HepG2 (cell line): ENCODE measurements around the gene ITIH3. TPM values are rescaled to one million over a fixed set of nuclear protein-coding genes. Genes with fewer than 3 reads are reported as not detected.

Source experiments
- ATF7 ChIP-seq, 2 experiments: fragments of 450-650 bp in 1 of 2; sonication (generic) in 1 of 2; formaldehyde crosslinking in 1 of 2; IDR thresholded peaks; 2 replicates each; pipeline versions ENCODE4 v1.4.0 to v1.6.1; 2016 to 2020; ENCODE audit warnings: antibody characterized with exemption in 1 of 2, mild to moderate bottlenecking in 1 of 2, missing genetic modification reagents in 1 of 2
- DMAP1 ChIP-seq: IDR thresholded peaks from 2 replicates; pipeline ENCODE4 v1.6.1; 2016
- DPF2 ChIP-seq: sonication (generic); formaldehyde crosslinking; IDR thresholded peaks from 2 replicates; pipeline ENCODE4 v1.4.0; 2020; ENCODE audit warnings: mild to moderate bottlenecking, low read depth, missing genetic modification reagents, borderline replicate concordance
- DRAP1 ChIP-seq: IDR thresholded peaks from 2 replicates; pipeline ENCODE4 v1.6.1; 2016; ENCODE audit warnings: missing genetic modification reagents, missing compliant biosample characterization
- MAF1 ChIP-seq: sonication (generic); formaldehyde crosslinking; IDR thresholded peaks from 2 replicates; pipeline ENCODE4 v1.5.0; 2020; ENCODE audit warnings: missing genetic modification reagents, borderline replicate concordance
- NR2C2 ChIP-seq: sonication (generic); formaldehyde crosslinking; IDR thresholded peaks from 2 replicates; pipeline ENCODE4 v1.4.0; 2020; ENCODE audit warnings: missing genetic modification reagents, mild to moderate bottlenecking, moderate library complexity, borderline replicate concordance
- PHF20 ChIP-seq: sonication (generic); formaldehyde crosslinking; IDR thresholded peaks from 2 replicates; pipeline ENCODE4 v1.5.0; 2020; ENCODE audit warnings: mild to moderate bottlenecking, missing genetic modification reagents
- SKI ChIP-seq: fragments of 450-650 bp; IDR thresholded peaks from one replicate; pipeline ENCODE4 v1.6.1; 2018; ENCODE audit warnings: mild to moderate bottlenecking; ENCODE audit not compliant: partially characterized antibody
- ZFP36 ChIP-seq: fragments of 150-350 bp; IDR thresholded peaks from 2 replicates; pipeline ENCODE4 v1.6.1; 2018; ENCODE audit warnings: borderline replicate concordance, low read length, low read depth; ENCODE audit not compliant: partially characterized antibody
- ZGPAT ChIP-seq: IDR thresholded peaks from 2 replicates; pipeline ENCODE4 v1.6.1; 2016; ENCODE audit warnings: mild to moderate bottlenecking
- ZMAT5 ChIP-seq: sonication (generic); formaldehyde crosslinking; IDR thresholded peaks from 2 replicates; pipeline ENCODE4 v1.5.0; 2020; ENCODE audit warnings: mild to moderate bottlenecking, low read depth, missing genetic modification reagents, borderline replicate concordance
- ZMYM3 ChIP-seq: sonication (generic); formaldehyde crosslinking; IDR thresholded peaks from 2 replicates; pipeline ENCODE4 v1.5.1; 2020; ENCODE audit warnings: mild to moderate bottlenecking, missing genetic modification reagents
- ZNF256 ChIP-seq: sonication (generic); formaldehyde crosslinking; conservative IDR thresholded peaks from 2 replicates; pipeline ENCODE4 v1.4.0; 2020; ENCODE audit warnings: missing genetic modification reagents
- ZNF407 ChIP-seq: sonication (generic); formaldehyde crosslinking; IDR thresholded peaks from one replicate; pipeline ENCODE4 v1.5.1; 2020; ENCODE audit warnings: mild to moderate bottlenecking, missing genetic modification reagents; ENCODE audit errors: not compliant biosample characterization
- ZNF776 ChIP-seq: sonication (generic); formaldehyde crosslinking; IDR thresholded peaks from 2 replicates; pipeline ENCODE4 v1.4.0; 2020; ENCODE audit warnings: mild to moderate bottlenecking, missing genetic modification reagents
- ZNF792 ChIP-seq: IDR thresholded peaks from 2 replicates; pipeline ENCODE4 v1.6.1; 2016
- ZSCAN21 ChIP-seq: sonication (generic); formaldehyde crosslinking; IDR thresholded peaks from 2 replicates; pipeline ENCODE4 v1.8.0; 2022; ENCODE audit warnings: mild to moderate bottlenecking, missing genetic modification reagents, moderate library complexity, borderline replicate concordance
- polyA plus RNA-seq, 8 experiments: library from polyadenylated mRNA; depleted of rRNA in 3 of 8; stranded (reverse) in 7 of 8; unstranded in 1 of 8; fragments of >200 nt; fragmentation: Illumina TruSeq in 4 of 8; extraction: Trizol in 4 of 8; gene quantifications; 2 replicates each; pipeline versions ENCODE4 v1.2.1 to v1.2.3, GENCODE V29; 2011 to 2016; ENCODE audit warnings: low read depth in 4 of 8, missing spikeins in 1 of 8, mixed read lengths in 1 of 8; ENCODE audit not compliant: insufficient read depth in 1 of 8
- total RNA-seq, 5 experiments: library from RNA; depleted of rRNA; stranded (reverse); fragments of >200 nt; fragmentation: Illumina TruSeq; extraction: Trizol; gene quantifications; 2 replicates each; pipeline ENCODE4 v1.2.3, GENCODE V29; 2016; ENCODE audit warnings: low read depth in 1 of 5

Gene ITIH3
- total and polyA plus RNA-seq, 2 of the 13 experiments (the other 11 are each of a cell fraction or from before 2014, with no cell fraction given) = 105 to 632 TPM

GRCh38 chr3:52786330-52787215, 8.0 kb upstream of the ITIH3 start (continued):
- TF ChIP-seq ZFP36 = no peak
- no peak for TF ChIP-seq ZNF256 (CRISPR knock-in tag)
- no peak for TF ChIP-seq ZMAT5 (CRISPR knock-in tag)
- TF ChIP-seq NR2C2 (CRISPR knock-in tag) = no peak; the same call in 1 of the 2 replicates
- TF ChIP-seq ATF7 (IDR thresholded peaks at IDR 0.05) = no peak
- no peak for TF ChIP-seq ATF7 (CRISPR knock-in tag; IDR thresholded peaks at IDR 0.05)
- peak; percentile 11 for TF ChIP-seq SKI
- TF ChIP-seq PHF20 (CRISPR knock-in tag) = no peak
- no peak for TF ChIP-seq ZGPAT
- no peak for TF ChIP-seq ZNF407
- peak; percentile 77; the same call in 1 of the 2 replicates for TF ChIP-seq ZNF792 (CRISPR knock-in tag)
- TF ChIP-seq ZMYM3 (CRISPR knock-in tag) = peak; percentile 78
- TF ChIP-seq DPF2 = peak; percentile 68; the same call in 1 of the 2 replicates
- TF ChIP-seq DRAP1 (CRISPR knock-in tag) = peak; percentile 35; the same call in 1 of the 2 replicates
- TF ChIP-seq ZSCAN21 (CRISPR knock-in tag) = no peak
- no peak for TF ChIP-seq ZNF776 (CRISPR knock-in tag)
- no peak for TF ChIP-seq DMAP1
- TF ChIP-seq MAF1 (CRISPR knock-in tag) = no peak
